Peyer's patch (tissue), 4 donors: Measurements from ENCODE around the gene LAMC2.

Experiments
- CTCF ChIP-seq, 6 experiments: fragments of 450-650 bp in 4 of 6; fragments of 200-600 bp in 2 of 6; sonication (generic) in 1 of 6; IDR thresholded peaks; one replicate each; pipeline ENCODE4 v1.5.1; 2017 to 2019; ENCODE audit warnings: antibody characterized with exemption in 6 of 6, mild to moderate bottlenecking in 3 of 6, moderate library complexity in 1 of 6
- POLR2A ChIP-seq, 2 donors: fragments of 450-650 bp; IDR thresholded peaks; one replicate each; pipeline ENCODE4 v1.5.1; 2017; ENCODE audit warnings: antibody characterized with exemption in 2 of 2, mild to moderate bottlenecking in 2 of 2, moderate library complexity in 2 of 2

GRCh38 chr1:183273300-183273699 lies 87.2 kb downstream of the LAMC2 start:
- no peak for TF ChIP-seq CTCF (IDR thresholded peaks at IDR 0.05)
- no peak for TF ChIP-seq POLR2A (IDR thresholded peaks at IDR 0.05)
